Activated CD4-positive, alpha-beta T cell treated with anti-CD3 and anti-CD28 coated beads, Interleukin-2, amount 50 U/mL, for 48 hours (primary cell): Measurements from ENCODE around the gene ENOSF1.
"Not testable (repeated sequence)": the region's sequence is repeated elsewhere in the genome, so short reads cannot be mapped to it uniquely, and the experiment has no call there.

Experiments used
- DNase-seq, 2 experiments: peaks; one replicate each; pipeline ENCODE4 v3.0.0-alpha.2; 2020

ENOSF1 gene, protein sequence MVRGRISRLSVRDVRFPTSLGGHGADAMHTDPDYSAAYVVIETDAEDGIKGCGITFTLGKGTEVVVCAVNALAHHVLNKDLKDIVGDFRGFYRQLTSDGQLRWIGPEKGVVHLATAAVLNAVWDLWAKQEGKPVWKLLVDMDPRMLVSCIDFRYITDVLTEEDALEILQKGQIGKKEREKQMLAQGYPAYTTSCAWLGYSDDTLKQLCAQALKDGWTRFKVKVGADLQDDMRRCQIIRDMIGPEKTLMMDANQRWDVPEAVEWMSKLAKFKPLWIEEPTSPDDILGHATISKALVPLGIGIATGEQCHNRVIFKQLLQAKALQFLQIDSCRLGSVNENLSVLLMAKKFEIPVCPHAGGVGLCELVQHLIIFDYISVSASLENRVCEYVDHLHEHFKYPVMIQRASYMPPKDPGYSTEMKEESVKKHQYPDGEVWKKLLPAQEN

DNA sequence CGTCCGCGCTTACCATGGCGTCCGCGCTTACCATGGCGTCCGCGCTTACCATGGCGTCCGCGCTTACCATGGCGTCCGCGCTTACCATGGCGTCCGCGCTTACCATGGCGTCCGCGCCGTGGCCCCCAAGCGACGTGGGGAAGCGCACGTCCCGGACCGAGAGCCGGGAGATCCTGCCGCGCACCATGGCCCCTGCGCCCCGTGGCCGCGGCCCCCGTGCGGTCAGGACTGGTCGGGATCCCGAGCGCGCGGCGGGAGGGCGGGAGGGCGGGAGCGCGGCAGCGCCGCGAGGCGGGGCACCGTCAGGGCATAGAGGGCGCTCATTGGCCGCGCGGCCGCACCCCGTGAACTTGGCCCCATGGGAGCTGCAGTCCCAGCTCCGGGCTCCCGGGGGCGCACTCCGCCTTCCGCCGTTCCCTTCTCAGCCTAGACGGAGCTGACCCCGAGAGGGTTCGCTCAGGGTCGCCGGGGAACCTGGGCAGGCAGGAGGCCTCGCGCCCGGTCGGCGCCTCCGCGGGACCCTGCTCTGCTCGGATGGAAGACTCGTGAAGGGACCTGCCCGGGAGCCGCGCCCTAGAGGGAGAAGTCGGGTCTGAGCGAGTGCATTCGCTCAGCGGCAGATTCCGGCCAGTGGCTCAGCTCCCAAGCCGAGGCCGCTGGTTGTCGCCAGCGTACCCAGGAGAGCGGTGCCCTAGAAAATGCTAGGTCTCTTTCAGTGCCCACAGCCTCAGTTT lies at the start of gene ENOSF1:
TSS of gene ENOSF1 (minus strand) at position 230 of the 734 bp plus-strand sequence. CDS start at position 187, 43 bp downstream.
- peak; percentile 84 to 89 for DNase-seq

DNA sequence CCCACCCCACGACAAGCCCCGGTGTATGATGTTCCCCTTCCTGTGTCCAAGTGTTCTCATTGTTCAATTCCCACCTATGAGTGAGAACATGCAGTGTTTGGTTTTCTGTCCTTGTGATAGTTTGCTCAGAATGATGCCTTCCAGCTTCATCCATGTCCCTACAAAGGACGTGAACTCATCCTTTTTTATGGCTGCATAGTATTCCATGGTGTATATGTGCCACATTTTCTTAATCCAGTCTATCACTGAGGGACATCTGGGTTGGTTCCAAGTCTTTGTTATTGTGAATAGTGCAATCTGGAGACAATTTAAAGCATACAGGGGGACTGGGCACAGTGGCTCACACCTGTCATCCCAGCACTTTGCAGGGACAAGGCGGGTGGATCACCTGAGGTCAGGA lies 47.4 kb upstream of the ENOSF1 start:
- not testable (repeated sequence) for DNase-seq

DNA sequence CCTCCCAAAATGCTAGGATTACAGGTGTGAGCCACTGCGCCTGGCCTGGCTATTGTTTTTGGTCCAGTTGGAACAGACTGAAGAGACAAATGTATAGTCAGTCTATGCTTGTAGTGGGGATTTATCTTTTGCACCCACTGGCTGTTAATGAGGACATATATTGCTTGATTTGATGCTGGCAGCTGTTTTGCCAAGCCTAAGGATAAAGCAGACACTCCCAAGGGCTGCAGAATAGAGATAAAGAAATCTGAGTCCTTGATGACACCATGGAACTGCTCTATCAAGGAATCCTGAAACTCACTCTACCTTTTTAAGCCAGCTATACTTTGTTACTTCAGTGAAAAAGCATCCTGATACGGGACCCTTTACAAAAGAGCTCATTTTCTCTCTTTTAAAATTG lies 43.1 kb upstream of the ENOSF1 start:
- no peak for DNase-seq

DNA sequence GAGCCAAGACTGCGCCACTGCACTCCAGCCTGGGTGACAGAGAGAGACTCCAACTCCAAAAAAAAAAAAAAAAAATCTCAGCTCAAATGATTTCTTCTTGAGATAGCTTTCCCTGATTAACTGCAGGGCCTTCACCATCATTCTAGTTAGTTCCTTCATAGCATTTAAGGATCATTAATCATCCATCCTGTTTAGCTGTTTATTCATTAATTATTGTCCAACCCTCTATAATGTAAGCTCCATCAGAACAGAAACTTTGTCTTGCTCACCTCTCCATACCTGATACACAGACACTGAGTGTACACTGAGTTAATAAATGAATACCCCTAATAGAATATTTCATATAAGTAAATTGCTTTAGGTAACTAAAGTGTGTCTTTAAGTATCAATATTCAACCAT lies 42.2 kb upstream of the ENOSF1 start:
- DNase-seq, result no peak

DNA sequence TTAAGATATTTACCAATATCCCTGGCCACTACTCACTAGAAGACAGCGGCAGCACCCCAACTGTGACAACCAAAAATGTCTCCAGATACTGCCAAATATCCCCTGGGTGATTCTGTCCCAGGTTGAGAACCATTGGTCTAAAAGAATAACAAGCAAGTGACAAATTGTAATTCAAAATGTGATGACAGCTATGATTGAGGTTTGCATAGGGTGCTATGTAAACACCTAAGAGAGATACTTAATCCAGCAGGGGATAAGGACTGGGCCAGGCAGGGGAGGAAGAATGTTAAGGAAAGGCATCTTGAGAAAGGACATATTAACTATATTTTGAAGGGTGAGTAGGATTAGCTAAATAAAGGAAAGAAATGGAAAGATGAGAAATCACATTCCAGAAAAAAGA lies 38.0 kb upstream of the ENOSF1 start:
- no peak for DNase-seq

DNA sequence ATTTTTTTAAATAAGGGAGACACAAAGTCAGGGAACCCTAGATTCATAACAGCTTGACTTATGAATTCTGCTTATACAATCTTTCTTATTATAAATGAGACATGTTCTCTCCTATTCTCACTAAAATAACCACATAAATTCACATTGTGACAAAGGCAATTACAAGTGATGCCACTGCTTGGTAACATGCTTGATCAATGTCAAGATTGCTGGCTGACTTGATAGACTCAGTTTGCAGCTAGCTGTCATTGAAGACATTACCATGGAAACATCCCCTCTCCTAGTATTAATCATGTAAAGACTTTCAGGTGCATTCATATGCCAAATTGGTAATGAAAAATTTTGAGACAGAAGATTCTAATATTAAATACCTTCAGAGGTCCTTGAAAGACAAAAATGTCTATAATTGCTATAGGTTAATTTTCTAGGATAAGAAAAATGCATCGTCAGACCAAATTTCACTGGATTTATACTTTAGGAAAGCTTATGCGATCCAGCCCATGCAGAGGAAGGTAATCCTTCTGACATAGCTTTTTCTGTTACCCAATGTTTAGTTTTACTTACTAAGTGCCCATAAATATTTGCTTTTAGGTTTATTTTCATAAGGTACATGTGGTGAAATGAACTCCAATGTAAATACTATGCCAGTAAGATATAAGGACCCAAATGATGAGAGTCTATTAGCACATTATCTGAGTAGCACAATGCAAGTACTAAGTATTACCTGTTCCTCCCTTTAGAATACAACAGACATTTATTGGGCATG lies 32.6 kb upstream of the ENOSF1 start:
- DNase-seq, result no peak

DNA sequence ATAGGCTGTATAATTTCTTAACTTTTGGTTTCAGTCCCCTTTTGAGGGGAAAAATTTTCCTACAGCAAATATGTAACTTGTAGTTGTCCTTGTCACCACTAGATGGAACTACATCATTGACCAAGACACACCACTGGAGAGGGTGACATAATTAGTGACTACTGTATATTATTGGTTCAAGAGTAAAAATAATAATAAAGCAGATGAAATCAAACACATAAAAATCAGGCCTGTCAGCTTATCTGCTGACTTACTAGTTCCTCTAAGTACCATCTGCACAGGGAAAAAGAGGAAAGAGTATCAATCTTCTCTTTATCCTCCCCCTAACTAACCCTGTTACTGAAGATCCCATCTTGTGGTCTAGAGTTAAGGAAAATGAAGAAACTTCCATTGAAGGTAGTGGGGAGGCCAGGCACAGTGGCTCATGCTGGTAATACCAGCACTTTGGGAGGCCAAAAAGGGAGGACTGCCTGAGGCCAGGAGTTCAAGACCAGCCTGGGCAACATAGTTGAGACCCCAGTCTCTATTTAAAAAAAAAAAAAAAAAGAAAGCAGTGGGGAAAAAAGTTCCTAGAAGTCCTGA lies 29.6 kb upstream of the ENOSF1 start:
- DNase-seq, result no peak

DNA sequence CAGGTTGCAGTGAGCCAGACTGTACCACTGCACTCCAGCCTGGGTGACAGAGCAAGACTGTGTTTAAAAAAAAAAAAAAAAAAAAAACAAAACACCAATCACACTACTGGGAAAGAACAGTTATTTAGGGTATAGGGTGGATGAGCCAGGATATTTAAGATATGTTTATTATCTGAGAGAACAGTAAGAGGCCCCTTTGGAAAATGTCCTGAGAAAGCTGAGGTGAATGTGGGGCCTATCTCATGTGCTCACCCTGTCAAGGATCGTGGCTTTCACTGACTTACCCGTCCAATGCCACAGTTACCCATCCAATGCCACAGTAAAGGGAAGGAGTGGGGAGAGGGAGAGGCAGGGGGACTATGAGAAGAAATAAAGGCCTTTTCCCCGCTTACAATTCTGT lies 19.9 kb upstream of the ENOSF1 start:
- DNase-seq, result no peak

DNA sequence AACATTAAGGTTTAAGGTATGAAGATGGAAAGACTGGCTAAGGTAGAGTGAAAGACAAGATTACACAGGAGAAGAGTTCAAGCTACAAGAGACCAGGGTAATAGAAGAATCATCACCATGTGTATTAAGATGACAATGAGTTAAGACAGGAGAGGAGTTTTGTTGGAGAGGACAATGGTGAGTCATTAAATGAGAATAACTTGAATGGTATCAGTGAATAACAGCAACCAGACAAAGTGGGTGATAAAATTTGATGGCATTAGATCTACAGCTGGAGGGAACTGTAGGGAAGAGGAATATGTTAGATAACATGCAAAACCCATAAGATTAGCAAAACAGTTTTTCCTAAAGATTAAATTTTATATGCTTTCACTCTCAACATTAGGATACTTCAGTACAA lies 18.8 kb upstream of the ENOSF1 start:
- DNase-seq, result no peak

DNA sequence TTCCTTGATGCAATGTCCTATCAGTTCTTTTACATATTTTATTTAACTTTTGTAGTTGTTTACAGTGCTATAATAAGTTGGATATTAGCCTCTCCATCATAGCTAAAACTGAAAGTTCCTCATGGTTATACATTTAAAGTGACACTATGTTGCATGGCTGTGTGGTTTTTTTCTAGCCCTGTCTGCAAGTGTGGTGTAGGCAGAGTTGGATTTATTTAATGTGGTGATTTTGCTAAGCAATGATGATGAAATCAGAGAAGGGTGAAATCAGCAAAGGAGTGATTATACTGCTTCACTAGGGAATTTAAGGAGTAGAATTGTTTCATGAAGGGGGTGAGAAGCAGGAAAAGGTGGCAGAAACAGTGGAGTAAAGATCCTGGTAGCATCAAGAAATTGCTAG lies 18.3 kb upstream of the ENOSF1 start:
- no peak for DNase-seq

DNA sequence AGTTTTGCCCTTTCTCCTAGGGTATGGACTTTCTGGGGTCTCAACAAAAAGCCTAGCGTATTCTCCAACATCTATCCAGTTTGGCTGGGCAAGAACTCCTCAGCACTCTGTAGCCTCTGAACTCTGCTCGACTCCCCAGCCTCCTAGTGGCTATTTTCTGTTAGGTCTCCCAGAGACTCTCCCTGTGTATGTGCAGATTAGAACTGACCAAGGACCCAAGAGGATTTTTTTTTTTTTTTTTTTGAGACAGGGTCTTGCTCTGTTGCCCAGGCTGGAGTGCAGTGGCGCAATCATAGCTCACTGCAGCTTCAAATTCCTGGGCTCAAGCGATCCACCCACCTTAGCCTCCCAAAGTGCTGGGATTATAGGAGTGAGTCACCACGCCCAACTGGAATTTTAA lies 17.7 kb upstream of the ENOSF1 start:
- not testable (repeated sequence) for DNase-seq

DNA sequence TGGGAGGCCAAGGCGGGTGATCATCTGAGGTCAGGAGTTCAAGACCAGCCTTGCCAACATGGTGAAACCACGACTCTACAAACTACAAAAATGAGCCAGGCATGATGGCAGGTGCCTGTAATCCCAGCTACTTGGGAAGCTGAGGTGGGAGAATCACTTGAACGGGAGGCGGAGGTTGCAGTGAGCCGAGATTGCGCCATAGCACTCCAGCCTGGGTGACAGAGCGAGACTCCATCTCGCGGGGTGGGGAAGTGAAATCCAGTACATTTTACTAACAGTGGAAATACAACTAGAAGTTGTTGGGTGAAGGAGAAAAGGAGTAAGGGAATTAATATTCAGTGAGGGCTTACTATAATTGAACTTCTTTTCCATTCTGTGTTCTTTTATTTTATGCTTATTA lies 13.2 kb upstream of the ENOSF1 start:
- no peak for DNase-seq

DNA sequence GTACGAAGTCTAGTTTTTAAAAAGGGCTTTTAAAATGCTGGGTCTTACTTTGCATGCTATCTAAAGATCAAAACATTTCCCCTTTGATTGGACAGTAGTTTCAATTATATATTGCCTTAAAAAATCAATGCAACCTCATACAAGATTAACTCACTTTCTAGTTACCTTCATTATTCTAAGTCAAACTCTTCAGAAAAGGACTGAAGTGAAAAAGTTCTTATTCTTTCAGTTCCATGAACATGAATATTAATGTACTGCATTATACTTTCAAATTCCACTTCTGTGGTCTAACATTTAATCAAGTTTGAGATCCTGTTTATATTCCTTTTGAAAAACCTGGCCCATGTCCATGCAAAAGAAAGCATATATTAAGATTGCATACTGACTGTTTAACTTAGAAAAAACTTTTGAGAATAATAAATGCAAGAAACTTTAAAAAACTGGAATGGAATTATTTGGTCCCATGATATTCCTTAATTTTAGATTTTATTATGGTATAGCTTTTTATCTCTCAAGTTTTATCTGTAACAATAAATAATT lies 11.2 kb upstream of the ENOSF1 start:
- DNase-seq, result no peak

DNA sequence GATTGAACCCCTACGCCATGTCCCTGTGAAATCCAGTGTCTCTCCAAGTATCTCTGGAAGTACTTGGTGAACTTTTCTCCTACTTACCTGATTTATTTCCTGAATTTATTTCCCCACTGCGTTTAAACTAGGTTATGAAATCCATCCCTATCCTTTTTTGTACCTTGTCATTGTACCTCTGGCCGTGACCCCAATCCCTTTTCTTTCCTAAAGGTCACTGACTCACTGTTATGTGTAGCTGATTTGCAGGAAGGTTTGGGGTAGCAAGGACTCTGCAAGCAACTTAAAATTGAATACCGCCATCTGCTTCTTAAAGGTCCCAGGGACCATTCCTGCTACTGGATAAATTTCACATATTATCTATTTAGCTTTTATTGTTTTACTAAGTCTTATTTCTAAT lies 4.6 kb upstream of the ENOSF1 start:
- no peak for DNase-seq

DNA sequence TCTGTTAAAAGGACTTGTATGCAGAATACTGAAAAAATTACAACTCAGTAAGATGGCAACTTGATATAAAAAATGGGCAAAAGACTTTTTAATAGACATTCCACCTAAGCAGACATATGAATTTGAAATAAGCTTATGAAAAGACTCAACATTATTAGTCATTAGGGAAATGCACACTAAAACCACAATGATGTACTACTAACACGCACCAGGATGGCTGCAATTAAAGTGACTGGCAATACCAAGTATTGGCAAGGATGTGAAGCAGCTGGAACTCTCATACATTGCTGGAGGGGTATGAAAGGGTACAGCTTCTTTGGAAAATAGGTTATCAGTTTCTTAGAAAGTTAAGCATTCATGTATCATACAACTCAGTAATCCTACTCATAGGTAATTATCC lies 3.2 kb upstream of the ENOSF1 start:
- DNase-seq, result peak in 1 of 2 experiments; percentile 22

DNA sequence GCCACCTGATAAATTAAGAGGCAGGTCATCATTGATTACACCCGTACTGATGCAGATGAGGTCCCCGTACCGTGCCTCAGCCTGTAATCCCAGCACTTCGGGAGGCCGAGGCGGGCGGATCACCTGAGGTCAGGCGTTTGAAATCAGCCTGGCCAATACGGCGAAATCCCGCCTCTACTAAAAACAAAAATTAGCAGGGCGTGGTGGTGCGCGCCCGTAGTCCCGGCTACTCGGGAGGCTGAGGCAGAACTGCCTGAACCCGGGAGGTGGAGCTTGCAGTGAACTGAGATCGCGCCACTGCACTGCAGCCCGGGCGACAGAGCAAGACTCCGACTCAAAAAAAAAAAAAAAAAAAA lies 683 bp upstream of the ENOSF1 start:
- no peak for DNase-seq

DNA sequence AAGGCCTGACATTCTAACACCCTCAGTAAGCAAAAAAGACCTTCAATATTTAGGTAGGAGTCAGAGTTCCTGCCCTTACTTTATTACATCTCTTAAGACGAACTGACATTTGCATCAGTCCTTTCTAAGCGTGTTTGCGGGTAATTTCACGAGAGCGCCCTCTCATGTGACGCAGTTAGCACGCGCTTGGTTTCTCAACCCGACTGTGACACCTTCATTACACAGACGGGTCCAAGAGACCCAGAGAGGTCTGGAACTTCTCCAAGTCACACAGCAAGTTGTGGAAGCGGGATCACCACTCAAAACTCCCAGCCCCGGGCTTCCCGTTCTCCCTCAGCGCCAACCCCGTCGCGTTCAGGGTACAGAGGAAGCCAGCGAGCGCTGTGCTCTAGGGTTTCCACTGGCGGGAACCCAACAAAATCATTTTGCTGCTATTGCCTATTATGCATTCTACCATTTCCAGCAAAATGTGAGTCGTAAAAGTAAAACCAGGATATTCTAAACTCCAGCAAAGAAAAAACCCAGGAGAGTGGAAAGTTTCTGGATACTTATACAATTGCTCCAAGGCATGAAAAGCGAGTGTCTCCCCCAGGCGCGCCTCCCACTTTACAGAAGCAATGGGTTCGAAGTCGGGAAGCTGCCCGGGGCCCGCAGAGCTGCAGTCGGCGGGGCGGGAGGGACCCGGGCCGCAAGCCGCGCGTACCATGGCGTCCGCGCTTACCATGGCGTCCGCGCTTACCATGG lies 601 bp downstream of the ENOSF1 start:
- DNase-seq, result peak; percentile 69 to 78

DNA sequence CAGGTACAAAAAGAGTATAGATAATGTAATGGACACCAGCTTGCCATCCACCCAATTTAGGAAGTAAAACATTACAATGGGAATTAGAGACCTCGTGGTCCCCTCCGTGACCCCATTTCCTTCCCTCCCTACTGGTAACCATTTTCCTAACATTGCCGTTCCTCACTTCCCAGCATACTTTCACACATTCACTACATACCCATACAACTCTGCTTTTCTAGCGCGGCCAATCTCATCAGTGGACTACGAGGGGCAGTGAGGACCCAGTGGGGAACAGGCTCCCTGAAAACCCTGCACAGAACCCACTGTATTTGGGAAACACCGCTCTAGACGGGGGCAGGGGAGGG lies 1.1 kb downstream of the ENOSF1 start:
- no peak for DNase-seq

DNA sequence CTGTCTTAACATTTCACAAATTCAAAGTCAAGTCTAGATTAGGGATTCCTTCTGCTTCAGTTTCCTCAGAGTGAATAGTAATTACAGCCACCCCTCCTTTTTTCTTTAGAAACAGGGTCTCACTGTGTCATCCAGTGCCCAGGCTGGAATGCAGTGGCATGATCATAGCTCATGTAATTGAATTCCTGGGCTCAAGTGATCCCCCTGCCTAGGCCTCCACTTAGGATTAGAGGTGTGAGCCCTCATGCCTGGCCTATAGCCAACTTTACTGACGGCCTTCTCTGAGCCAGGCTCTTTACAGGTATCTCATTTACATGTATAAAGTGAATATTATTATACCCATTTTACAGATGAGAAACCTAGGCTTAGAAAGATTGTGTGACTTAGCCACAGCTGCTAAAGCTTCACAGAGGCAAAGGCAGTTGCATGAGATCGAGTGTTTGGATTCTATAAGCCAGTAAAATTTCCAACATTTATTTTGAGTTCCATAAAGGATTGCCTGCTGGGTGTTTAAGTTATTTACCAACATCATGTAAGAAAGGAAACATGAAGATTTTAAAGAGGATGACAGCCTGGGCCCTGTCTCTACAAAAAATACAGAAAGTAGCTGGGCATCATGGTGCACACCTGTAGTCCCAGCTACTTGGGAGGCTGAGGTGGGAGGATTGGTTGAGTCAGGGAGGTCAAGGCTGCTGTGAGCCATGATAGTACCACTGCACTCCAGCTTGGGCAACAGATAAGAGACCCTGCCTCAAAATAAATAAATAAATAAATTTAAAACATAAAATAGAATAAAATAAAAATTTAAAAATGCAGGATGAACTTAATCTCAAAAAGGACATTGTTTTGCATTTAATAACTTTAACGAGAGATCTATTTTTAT lies 1.8 kb downstream of the ENOSF1 start:
- no peak for DNase-seq

DNA sequence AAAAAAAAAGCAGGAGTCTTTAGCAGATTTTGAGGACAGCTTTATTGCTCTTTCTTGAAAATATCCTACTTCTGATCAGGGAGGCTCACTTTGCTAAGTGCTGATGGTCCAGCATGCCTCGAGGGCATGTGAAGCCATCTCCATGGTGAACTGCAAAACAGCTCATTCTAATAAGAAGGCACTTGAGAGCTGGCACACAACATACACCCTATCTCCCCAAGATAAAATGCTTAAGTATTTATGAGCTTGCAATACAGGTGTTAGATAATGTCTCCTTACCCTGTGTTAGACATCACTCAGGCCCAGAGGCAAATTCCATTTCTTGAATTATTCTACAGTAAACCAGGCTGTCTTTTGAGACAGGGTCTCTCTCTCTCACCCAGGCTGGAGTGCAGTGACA lies 2.7 kb downstream of the ENOSF1 start:
- no peak for DNase-seq

DNA sequence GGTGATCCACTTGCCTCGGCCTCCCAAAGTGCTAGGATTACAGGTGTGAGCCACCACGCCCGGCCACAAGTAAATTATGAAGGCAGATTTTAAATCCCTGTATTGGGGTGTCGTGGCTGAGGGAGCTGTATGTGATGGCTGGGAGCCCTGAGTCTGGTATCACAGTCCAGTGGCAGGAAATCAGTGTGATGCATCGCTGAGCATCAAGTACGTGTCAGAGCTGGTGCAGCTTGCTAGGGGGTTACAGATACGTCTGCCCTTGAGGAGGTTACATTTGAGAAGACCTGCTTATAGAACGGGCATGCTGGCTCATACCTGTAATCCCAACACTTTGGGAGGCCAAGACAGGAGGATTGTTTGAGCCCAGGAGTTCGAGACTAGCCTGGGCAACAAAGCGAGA lies 4.3 kb downstream of the ENOSF1 start:
- no peak for DNase-seq
